Caco-2 (cell line): Measurements from ENCODE around the gene MOB2. TPM values are rescaled to one million over a fixed set of nuclear protein-coding genes. Genes with fewer than 3 reads are reported as not detected.

Source experiments
- BruUV-seq: library from RNA; stranded (reverse); fragments of 400-500 nt; replicated peaks from 2 replicates; lab custom pipeline; 2021; lab: Mats Ljungman, UMichigan
- CTCF ChIA-PET: fragments of 300-600 bp; sonication (Branson Sonifier 250); formaldehyde crosslinking; loops from one replicate; lab custom pipeline; 2022; ENCODE audit warnings: antibody characterized with exemption; lab: Charles Lee
- POLR2A ChIA-PET: fragments of 300-600 bp; sonication (Branson Sonifier 250); formaldehyde crosslinking; loops from one replicate; lab custom pipeline; 2022; ENCODE audit warnings: antibody characterized with exemption; lab: Charles Lee
- DNase-seq, 2 experiments: peaks; one replicate each; pipeline versions ENCODE4 v3.0.0 to v3.0.0-alpha.2; 2020 to 2022
- H3K27me3 ChIP-seq: replicated peaks from 2 replicates; pipeline ENCODE4 v1.6.0; 2011; ENCODE audit warnings: low read length; ENCODE audit not compliant: control insufficient read depth, insufficient read depth
- H3K36me3 ChIP-seq: 2 replicates; pipeline ENCODE4 v1.5.1; 2011; ENCODE audit warnings: low read length; ENCODE audit not compliant: control insufficient read depth, insufficient read depth
- H3K4me1 ChIP-seq: fragments of 250-450 bp; sonication (Bioruptor Pico); 2 replicates; pipeline ENCODE4 v1.5.1; 2020; ENCODE audit warnings: mild to moderate bottlenecking
- H3K4me3 ChIP-seq: 2 replicates; pipeline ENCODE4 v1.5.1; 2011; ENCODE audit warnings: low read depth, mild to moderate bottlenecking, control low read depth, low read length
- H3K9me3 ChIP-seq: fragments of 250-450 bp; sonication (Bioruptor Pico); 2 replicates; pipeline ENCODE4 v1.5.1; 2020; ENCODE audit warnings: mild to moderate bottlenecking, moderate library complexity
- H3K27ac Mint-ChIP-seq: one replicate; pipeline ENCODE4 v1.8.0; 2022; ENCODE audit warnings: mixed read lengths; ENCODE audit not compliant: unreplicated experiment
- H3K27me3 Mint-ChIP-seq: one replicate; pipeline ENCODE4 v1.8.0; 2022; ENCODE audit warnings: mixed read lengths; ENCODE audit not compliant: insufficient read depth, unreplicated experiment
- H3K36me3 Mint-ChIP-seq: one replicate; pipeline ENCODE4 v1.8.0; 2022; ENCODE audit warnings: mild to moderate bottlenecking, mixed read lengths; ENCODE audit not compliant: insufficient read depth, unreplicated experiment
- H3K4me1 Mint-ChIP-seq: one replicate; pipeline ENCODE4 v1.8.0; 2022; ENCODE audit warnings: low read depth, mixed read lengths; ENCODE audit not compliant: unreplicated experiment
- H3K4me3 Mint-ChIP-seq: one replicate; pipeline ENCODE4 v1.8.0; 2022; ENCODE audit warnings: mild to moderate bottlenecking, moderate library complexity, mixed read lengths; ENCODE audit not compliant: unreplicated experiment
- H3K9me3 Mint-ChIP-seq: one replicate; pipeline ENCODE4 v1.8.0; 2022; ENCODE audit warnings: mixed read lengths; ENCODE audit not compliant: unreplicated experiment
- CTCF ChIP-seq, 2 experiments: fragments of 200-600 bp in 1 of 2; IDR thresholded peaks; 1 replicate in 1 of 2; 2 replicates in 1 of 2; pipeline versions ENCODE4 v1.5.1 to v1.8.0; 2011 to 2022; ENCODE audit warnings: antibody characterized with exemption in 1 of 2, control low read depth in 1 of 2, inconsistent platforms in 1 of 2, low read depth in 1 of 2, low read length in 1 of 2, mild to moderate bottlenecking in 1 of 2, moderate library complexity in 1 of 2; ENCODE audit not compliant: insufficient read depth in 1 of 2, severe bottlenecking in 1 of 2, unreplicated experiment in 1 of 2
- intact Hi-C: fragments of 100-400 bp; cut with micrococcal nuclease; formaldehyde crosslinking; loops from one replicate; pipeline ENCODE4 v1.10.0; 2022; ENCODE audit not compliant: unreplicated experiment
- total RNA-seq: library from RNA; stranded (reverse); gene quantifications from 2 replicates; pipeline ENCODE4 v1.2.3, GENCODE V29; 2022

The MOB2 gene
- total RNA-seq, 1 experiment from 2014 or later, result 32.7 TPM

GRCh38 chr11:1531449-1532013, 45.0 kb upstream of the MOB2 start:
- POLR2A ChIA-PET, result interaction anchor here (0.5 kb wide), 1 partner anchor 607 kb away, joined by 3 read pairs; no protein-coding TSS in a partner anchor

GRCh38 chr11:1530686-1531448, 44.3 kb upstream of the MOB2 start:
- Histone ChIP-seq H3K36me3 (no peaks in the 10 kb centered on the region; the same call in none of the 2 replicates), H3K4me3 (no peak overlapping the region), H3K4me1 (no peaks in the 10 kb centered on the region), H3K9me3 (no peaks in the 10 kb centered on the region), H3K27me3 (no peaks in the 10 kb centered on the region)
- no peak for DNase-seq
- no peak for TF ChIP-seq CTCF (IDR thresholded peaks at IDR 0.05; ENCODE audit: insufficient read depth in 1 of 2, low read depth in 1 of 2, low read length in 1 of 2, severe bottlenecking in 1 of 2, unreplicated experiment in 1 of 2)
- Mint-ChIP-seq H3K27ac (no peak overlapping the region), H3K4me3 (no peak overlapping the region), H3K36me3 (no peaks in the 10 kb centered on the region), H3K4me1 (no peaks in the 10 kb centered on the region), H3K9me3 (no peaks in the 10 kb centered on the region), H3K27me3 (no peaks in the 10 kb centered on the region)
- ChIA-PET POLR2A (no interaction called here), CTCF (no interaction called here)
- intact Hi-C loops, result no loop called here
- BruUV-seq, result no TSS peak

More at GRCh38 chr11:1531449-1532013, 45.0 kb upstream of the MOB2 start:
- Mint-ChIP-seq H3K4me3 (no peak overlapping the region), H3K27ac (no peak overlapping the region), H3K9me3 (no peaks in the 10 kb centered on the region), H3K27me3 (no peaks in the 10 kb centered on the region), H3K36me3 (no peaks in the 10 kb centered on the region), H3K4me1 (no peaks in the 10 kb centered on the region)
- no peak overlapping the region for H3K4me3 ChIP-seq
- CTCF ChIA-PET, result no interaction called here
- intact Hi-C loops, result no loop called here
- H3K36me3 ChIP-seq, result no peaks in the 10 kb centered on the region; the same call in none of the 2 replicates
- H3K9me3 ChIP-seq, result no peaks in the 10 kb centered on the region
- H3K27me3 ChIP-seq, result no peaks in the 10 kb centered on the region
- DNase-seq, result no peak
- no TSS peak for BruUV-seq
- H3K4me1 ChIP-seq, result no peaks in the 10 kb centered on the region
- TF ChIP-seq CTCF (IDR thresholded peaks at IDR 0.05; ENCODE audit: insufficient read depth in 1 of 2, low read depth in 1 of 2, low read length in 1 of 2, severe bottlenecking in 1 of 2, unreplicated experiment in 1 of 2), result no peak

DNA sequence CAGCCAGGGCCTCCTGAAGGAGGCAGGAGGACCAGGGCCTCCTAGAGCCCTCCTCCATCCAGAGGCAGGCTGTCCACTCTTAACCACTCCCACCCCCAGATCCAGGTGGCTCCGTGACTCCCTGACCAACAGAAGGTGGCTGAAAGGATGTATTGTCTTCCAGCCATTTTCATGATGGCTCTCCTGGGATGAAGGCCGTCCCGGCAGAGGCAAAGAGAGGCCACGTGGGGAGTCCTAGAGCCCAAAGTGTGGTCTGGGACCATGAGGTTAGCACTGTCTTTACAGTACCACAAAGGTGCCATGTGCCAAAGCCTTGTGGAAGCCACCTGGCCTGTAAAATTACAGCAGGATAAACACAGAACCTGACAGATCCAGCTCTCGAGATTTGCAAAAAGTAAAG, 43.2 kb upstream of the MOB2 start:
- H3K36me3 Mint-ChIP-seq, result no peaks in the 10 kb centered on the region
- no TSS peak for BruUV-seq
- ChIA-PET POLR2A (no interaction called here), CTCF (no interaction called here)
- H3K27me3 ChIP-seq, result no peaks in the 10 kb centered on the region
- H3K4me1 Mint-ChIP-seq, result no peaks in the 10 kb centered on the region
- no peak overlapping the region for H3K27ac Mint-ChIP-seq
- no peak for TF ChIP-seq CTCF (IDR thresholded peaks at IDR 0.05; ENCODE audit: insufficient read depth in 1 of 2, low read depth in 1 of 2, low read length in 1 of 2, severe bottlenecking in 1 of 2, unreplicated experiment in 1 of 2)
- no peaks in the 10 kb centered on the region for H3K4me1 ChIP-seq
- intact Hi-C loops, result no loop called here
- H3K9me3 ChIP-seq, result no peaks in the 10 kb centered on the region
- no peak overlapping the region for H3K4me3 ChIP-seq
- DNase-seq, result no peak
- no peaks in the 10 kb centered on the region for H3K9me3 Mint-ChIP-seq
- H3K36me3 ChIP-seq, result no peaks in the 10 kb centered on the region; the same call in none of the 2 replicates
- H3K4me3 Mint-ChIP-seq, result no peak overlapping the region
- H3K27me3 Mint-ChIP-seq, result no peaks in the 10 kb centered on the region
